Epithelial cell of prostate (primary cell): ENCODE data around the gene CHURC1.

ENCODE experiments used
- DNase-seq: peaks from one replicate; pipeline ENCODE4 v3.0.0-alpha.2; 2011; ENCODE audit warnings: low read depth, low spot score
- H3K27ac ChIP-seq: fragments of 450-650 bp; 2 replicates; pipeline ENCODE4 v1.5.1; 2017; ENCODE audit warnings: mild to moderate bottlenecking

The CHURC1 gene

GRCh38 chr14:64953661-64954060 is 39.4 kb downstream of the CHURC1 start:
- H3K27ac ChIP-seq, result no peak overlapping the region
- no peak for DNase-seq

GRCh38 chr14:64954491-64955240 is 40.4 kb downstream of the CHURC1 start:
- no peak overlapping the region for H3K27ac ChIP-seq
- DNase-seq, result no peak

- no peak overlapping the region for H3K27ac ChIP-seq
- no peak for DNase-seq
Observed at GRCh38 chr14:64955297-64955696, 41.0 kb downstream of the CHURC1 start.

GRCh38 chr14:64956697-64957406 is 42.6 kb downstream of the CHURC1 start:
- no peak for DNase-seq
- H3K27ac ChIP-seq, result no peak overlapping the region

- no peak for DNase-seq
- H3K27ac ChIP-seq, result no peak overlapping the region
Observed at GRCh38 chr14:64958201-64958600, 43.9 kb downstream of the CHURC1 start.

- no peak for DNase-seq
- no peak overlapping the region for H3K27ac ChIP-seq
Observed at GRCh38 chr14:64958743-64959142, 44.5 kb downstream of the CHURC1 start.

- no peak overlapping the region for H3K27ac ChIP-seq
Observed at GRCh38 chr14:64960762-64961276, 46.6 kb downstream of the CHURC1 start.

GRCh38 chr14:64963611-64964010 is 49.4 kb downstream of the CHURC1 start:
- H3K27ac ChIP-seq, result no peak overlapping the region

More at GRCh38 chr14:64960762-64961276, 46.6 kb downstream of the CHURC1 start:
- DNase-seq, result no peak

GRCh38 chr14:64965356-64966000 is 51.2 kb downstream of the CHURC1 start:
- no peak for DNase-seq
- no peak overlapping the region for H3K27ac ChIP-seq

More at GRCh38 chr14:64963611-64964010, 49.4 kb downstream of the CHURC1 start:
- DNase-seq, result no peak

- no peak for DNase-seq
- no peak overlapping the region for H3K27ac ChIP-seq
Observed at GRCh38 chr14:64966976-64967375, 52.7 kb downstream of the CHURC1 start.

- DNase-seq, result no peak
- no peak overlapping the region for H3K27ac ChIP-seq
Observed at GRCh38 chr14:64968167-64968566, 53.9 kb downstream of the CHURC1 start.

- no peak for DNase-seq
- H3K27ac ChIP-seq, result no peak overlapping the region
Observed at GRCh38 chr14:64968651-64969050, 54.4 kb downstream of the CHURC1 start.

- DNase-seq, result no peak
- no peak overlapping the region for H3K27ac ChIP-seq
Observed at GRCh38 chr14:64970041-64970440, 55.8 kb downstream of the CHURC1 start.

- H3K27ac ChIP-seq, result no peak overlapping the region
- DNase-seq, result no peak
Observed at GRCh38 chr14:64970776-64971477, 56.7 kb downstream of the CHURC1 start.

GRCh38 chr14:64971491-64971942 is 57.3 kb downstream of the CHURC1 start:
- no peak for DNase-seq
- no peak overlapping the region for H3K27ac ChIP-seq

- DNase-seq, result no peak
- H3K27ac ChIP-seq, result no peak within 1 kb of the TSS
Observed at GRCh38 chr14:64971943-64972791, 57.9 kb downstream of the CHURC1 start, which contains the start of gene RAB15. Gene RAB15, minus strand, starts transcription at chr14:64972336. Its CDS starts 260 bp downstream, at chr14:64972076.

GRCh38 chr14:64973026-64973442 is 58.8 kb downstream of the CHURC1 start:
- no peak overlapping the region for H3K27ac ChIP-seq
- no peak for DNase-seq

GRCh38 chr14:64973826-64974225 is 59.6 kb downstream of the CHURC1 start:
- no peak overlapping the region for H3K27ac ChIP-seq
- DNase-seq, result no peak

- no peak for DNase-seq
- H3K27ac ChIP-seq, result no peak overlapping the region
Observed at GRCh38 chr14:64974563-64974962, 60.3 kb downstream of the CHURC1 start.
